Activated naive CD8-positive, alpha-beta T cell treated with anti-CD3 and anti-CD28 coated beads for 36 hours (primary cell): ENCODE results near the gene GDPD4. TPM values are rescaled to one million over a fixed set of nuclear protein-coding genes. Genes with fewer than 3 reads are reported as not detected.

ENCODE experiments used
- DNase-seq: peaks from one replicate; pipeline ENCODE4 v3.0.0; 2021
- H3K27ac Mint-ChIP-seq: one replicate; pipeline ENCODE4 v1.8.0; 2022; ENCODE audit warnings: mild to moderate bottlenecking, moderate library complexity, mixed read lengths
- H3K27me3 Mint-ChIP-seq: one replicate; pipeline ENCODE4 v1.8.0; 2022; ENCODE audit warnings: mild to moderate bottlenecking, mixed read lengths
- H3K36me3 Mint-ChIP-seq: one replicate; pipeline ENCODE4 v1.8.0; 2021; ENCODE audit warnings: mild to moderate bottlenecking, mixed read lengths
- H3K4me1 Mint-ChIP-seq: one replicate; pipeline ENCODE4 v1.8.0; 2021; ENCODE audit warnings: mixed read lengths
- H3K4me3 Mint-ChIP-seq: one replicate; pipeline ENCODE4 v1.8.0; 2022; ENCODE audit warnings: mild to moderate bottlenecking, moderate library complexity, mixed read lengths
- H3K9me3 Mint-ChIP-seq: one replicate; pipeline ENCODE4 v1.8.0; 2022; ENCODE audit warnings: mixed read lengths
- total RNA-seq, 2 experiments: library from RNA; stranded (reverse); gene quantifications; one replicate each; pipeline ENCODE4 v1.2.3, GENCODE V29; 2021

The GDPD4 gene
- total RNA-seq, 2 experiments from 2014 or later: not detected

DNA sequence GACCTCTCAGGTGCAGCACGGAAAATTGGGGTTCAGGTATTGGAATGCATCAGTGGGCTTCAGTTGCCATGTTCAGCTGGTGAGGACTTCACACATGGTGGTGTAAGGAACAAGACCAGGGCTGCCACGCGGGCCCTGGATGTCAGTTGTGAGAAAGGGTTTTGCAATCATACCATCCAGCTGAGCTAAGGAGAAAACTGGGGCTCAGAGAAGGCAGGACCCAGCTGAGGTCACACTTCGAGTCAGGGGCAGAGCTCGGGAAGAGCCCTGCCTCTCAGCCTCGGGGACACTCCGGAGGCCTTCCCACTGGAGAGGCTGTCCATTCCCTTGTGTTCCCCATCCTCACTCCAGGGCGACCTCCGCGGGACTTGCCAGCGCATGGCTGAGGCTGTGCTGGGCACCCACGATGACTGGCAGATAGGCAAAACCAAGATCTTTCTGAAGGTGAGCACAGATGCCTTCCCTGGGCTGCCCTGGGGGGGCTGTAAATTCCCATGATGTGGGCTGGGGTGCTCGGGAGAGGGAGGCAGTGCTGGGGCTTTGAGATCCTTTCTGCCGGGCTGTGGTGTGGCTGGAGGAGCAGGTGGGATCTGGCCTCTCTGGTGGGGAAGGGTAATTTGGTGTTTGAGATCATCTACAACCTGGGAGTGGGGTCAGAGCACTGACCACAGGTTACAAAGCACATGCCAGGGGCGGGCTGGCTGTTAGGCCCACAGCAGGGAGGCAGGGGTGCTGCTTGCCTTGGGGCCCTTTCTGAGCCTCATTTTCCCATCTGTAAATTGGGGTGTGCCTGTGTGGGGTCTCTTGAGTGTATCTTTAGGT is 126.3 kb downstream of the GDPD4 start:
- no peak overlapping the region for H3K27ac Mint-ChIP-seq

DNA sequence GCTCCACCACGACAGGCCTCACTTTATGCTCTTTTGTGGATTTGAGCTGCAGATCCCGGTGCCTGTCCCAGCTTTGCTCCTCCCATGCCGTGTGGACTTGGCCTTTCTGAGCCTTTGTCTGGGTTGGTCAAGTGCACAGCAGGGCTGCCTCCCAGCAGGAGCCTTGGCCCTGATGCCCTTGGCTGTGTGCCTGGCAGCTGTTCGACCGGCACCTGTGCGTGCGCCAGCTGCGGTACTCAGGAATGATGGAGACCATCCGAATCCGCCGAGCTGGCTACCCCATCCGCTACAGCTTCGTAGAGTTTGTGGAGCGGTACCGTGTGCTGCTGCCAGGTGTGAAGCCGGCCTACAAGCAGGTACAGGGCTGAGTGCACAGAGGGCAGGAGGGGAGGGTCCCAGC is 126.9 kb downstream of the GDPD4 start:
- no peak for DNase-seq
- no peak overlapping the region for H3K27ac Mint-ChIP-seq
- H3K4me3 Mint-ChIP-seq: no peak overlapping the region
- peaks cover 3% of the 10 kb centered on the region for H3K9me3 Mint-ChIP-seq
- no peaks in the 10 kb centered on the region for H3K4me1 Mint-ChIP-seq
- H3K36me3 Mint-ChIP-seq: no peaks in the 10 kb centered on the region
- H3K27me3 Mint-ChIP-seq: no peaks in the 10 kb centered on the region

More for the DNA sequence above, 126.3 kb downstream of the GDPD4 start:
- DNase-seq: no peak
- no peaks in the 10 kb centered on the region for H3K4me1 Mint-ChIP-seq
- H3K9me3 Mint-ChIP-seq: peaks cover 3% of the 10 kb centered on the region
- H3K27me3 Mint-ChIP-seq: no peaks in the 10 kb centered on the region
- H3K4me3 Mint-ChIP-seq: no peak overlapping the region
- H3K36me3 Mint-ChIP-seq: no peaks in the 10 kb centered on the region

DNA sequence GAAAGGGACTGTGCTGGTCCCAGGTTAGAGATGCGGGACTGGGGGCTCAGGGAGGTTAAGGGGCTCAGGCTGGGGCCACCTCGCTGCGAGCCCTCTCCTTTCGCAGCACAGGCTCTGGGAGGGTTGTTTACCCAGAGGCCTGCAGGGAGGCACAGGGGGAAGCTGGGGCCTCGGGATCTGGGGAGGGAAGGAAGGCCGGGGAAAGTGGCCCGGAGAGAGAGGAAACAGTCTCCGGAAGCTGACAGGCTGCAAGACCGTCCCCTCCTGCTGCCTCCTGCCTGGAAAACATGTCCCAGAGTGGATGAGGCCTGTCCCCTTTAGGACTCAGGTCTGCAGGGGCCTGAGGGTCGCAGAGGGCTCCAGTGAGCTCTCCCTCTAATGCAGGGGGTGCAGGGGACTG is 128.0 kb downstream of the GDPD4 start:
- H3K9me3 Mint-ChIP-seq: peaks cover 3% of the 10 kb centered on the region
- DNase-seq: no peak
- no peaks in the 10 kb centered on the region for H3K36me3 Mint-ChIP-seq
- no peaks in the 10 kb centered on the region for H3K27me3 Mint-ChIP-seq
- no peaks in the 10 kb centered on the region for H3K4me1 Mint-ChIP-seq
- H3K4me3 Mint-ChIP-seq: no peak overlapping the region
- no peak overlapping the region for H3K27ac Mint-ChIP-seq

DNA sequence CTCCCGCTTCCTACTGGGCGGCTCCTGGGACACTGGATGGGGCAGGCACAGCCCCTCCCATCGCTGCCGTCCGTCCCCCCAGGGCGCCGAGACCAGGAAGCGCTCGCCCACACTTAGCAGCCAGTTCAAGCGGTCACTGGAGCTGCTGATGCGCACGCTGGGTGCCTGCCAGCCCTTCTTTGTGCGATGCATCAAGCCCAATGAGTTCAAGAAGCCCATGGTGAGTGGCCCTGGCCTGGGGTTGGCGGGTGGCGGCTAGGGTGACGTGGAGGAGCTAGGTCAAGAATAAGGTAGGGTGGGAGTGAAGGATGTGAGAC is 128.9 kb downstream of the GDPD4 start:
- no peak for DNase-seq
- no peaks in the 10 kb centered on the region for H3K9me3 Mint-ChIP-seq
- H3K4me3 Mint-ChIP-seq: no peak overlapping the region
- no peaks in the 10 kb centered on the region for H3K27me3 Mint-ChIP-seq
- H3K36me3 Mint-ChIP-seq: no peaks in the 10 kb centered on the region
- no peak overlapping the region for H3K27ac Mint-ChIP-seq
- H3K4me1 Mint-ChIP-seq: no peaks in the 10 kb centered on the region

DNA sequence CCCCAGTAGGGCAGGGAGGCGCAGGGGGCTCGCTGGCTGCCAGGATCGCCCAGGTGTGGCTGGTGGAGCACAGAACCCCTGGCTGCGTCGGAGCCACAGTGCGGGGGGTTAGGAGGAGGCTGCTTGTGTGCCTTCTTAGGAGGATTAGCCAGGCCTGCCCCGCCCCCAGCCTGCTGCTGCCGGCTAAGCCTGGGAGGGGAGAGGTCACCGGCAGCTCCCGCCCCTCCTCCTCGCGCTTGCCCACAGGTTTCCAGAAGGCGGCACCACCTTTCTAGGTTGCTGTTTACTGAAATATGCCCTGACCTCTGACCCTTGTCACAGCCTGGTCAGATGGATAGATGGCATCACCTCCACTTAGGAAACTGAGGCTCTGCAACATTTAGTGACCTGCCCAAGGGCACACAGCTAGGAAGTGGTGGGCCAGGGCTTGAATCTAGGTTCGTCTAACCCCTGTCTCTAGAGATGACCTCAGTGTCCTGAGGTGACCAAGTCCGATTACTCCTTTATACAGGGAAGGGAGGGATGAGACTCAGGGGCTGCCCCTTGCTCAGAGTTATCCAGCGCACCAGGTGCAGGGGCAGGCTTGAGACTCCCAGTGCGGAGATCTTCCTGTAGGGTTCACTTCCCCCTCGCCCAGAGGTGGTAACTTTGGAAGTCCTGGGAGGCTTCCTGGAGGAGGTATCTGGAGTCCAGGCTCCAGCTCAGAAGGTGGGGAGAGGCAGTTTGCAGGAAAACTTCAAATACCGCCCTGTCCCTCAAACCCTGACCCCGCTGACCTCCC is 129.4 kb downstream of the GDPD4 start:
- no peak overlapping the region for H3K27ac Mint-ChIP-seq
- no peak overlapping the region for H3K4me3 Mint-ChIP-seq
- no peaks in the 10 kb centered on the region for H3K4me1 Mint-ChIP-seq
- no peak for DNase-seq
- no peaks in the 10 kb centered on the region for H3K9me3 Mint-ChIP-seq
- H3K36me3 Mint-ChIP-seq: no peaks in the 10 kb centered on the region
- H3K27me3 Mint-ChIP-seq: no peaks in the 10 kb centered on the region

DNA sequence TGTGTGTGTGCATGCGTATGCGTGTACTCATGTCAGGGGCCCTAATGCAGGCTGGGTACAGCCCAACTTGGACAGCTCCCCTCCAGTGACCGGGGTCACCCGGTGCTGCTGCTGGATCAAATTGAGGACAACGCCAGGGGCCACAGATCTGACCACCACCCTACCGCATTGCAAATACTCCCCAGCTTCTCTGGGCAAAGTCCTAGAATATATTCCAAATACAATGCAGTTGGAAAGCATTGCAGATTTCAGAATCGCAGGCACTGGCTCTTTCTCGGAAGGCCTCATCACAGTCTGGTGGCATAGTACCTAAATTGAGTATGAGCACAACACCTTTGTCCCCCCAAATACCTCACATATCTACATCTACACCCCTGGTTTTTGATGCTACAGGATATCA is 130.2 kb downstream of the GDPD4 start:
- Mint-ChIP-seq H3K9me3 (no peaks in the 10 kb centered on the region), H3K4me1 (no peaks in the 10 kb centered on the region), H3K36me3 (no peaks in the 10 kb centered on the region), H3K27me3 (no peaks in the 10 kb centered on the region), H3K27ac (no peak overlapping the region), H3K4me3 (no peak overlapping the region)
- no peak for DNase-seq

DNA sequence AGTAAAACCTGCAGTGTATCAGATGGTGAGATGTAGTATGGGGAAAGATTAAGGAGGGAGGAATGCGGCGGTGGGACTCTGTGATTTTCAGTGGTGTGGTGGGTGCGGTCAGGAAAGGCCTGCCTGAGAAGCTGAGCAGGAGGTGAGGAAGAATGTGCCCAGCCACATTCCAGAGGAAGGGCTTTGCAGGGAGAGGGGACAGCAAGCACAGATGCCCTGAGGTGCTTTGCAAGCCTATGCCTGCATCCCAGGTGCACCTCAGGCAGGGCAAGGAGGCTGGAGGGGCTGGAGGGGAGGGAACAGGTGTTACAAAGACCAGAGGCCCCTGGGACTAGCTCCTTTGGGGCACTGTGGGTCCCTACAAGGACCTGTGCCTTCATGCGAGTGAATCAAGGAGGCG is 131.4 kb downstream of the GDPD4 start:
- H3K4me1 Mint-ChIP-seq: no peaks in the 10 kb centered on the region
- no peak overlapping the region for H3K27ac Mint-ChIP-seq
- DNase-seq: no peak
- H3K36me3 Mint-ChIP-seq: no peaks in the 10 kb centered on the region
- H3K27me3 Mint-ChIP-seq: no peaks in the 10 kb centered on the region
- H3K4me3 Mint-ChIP-seq: no peak overlapping the region
- no peaks in the 10 kb centered on the region for H3K9me3 Mint-ChIP-seq

DNA sequence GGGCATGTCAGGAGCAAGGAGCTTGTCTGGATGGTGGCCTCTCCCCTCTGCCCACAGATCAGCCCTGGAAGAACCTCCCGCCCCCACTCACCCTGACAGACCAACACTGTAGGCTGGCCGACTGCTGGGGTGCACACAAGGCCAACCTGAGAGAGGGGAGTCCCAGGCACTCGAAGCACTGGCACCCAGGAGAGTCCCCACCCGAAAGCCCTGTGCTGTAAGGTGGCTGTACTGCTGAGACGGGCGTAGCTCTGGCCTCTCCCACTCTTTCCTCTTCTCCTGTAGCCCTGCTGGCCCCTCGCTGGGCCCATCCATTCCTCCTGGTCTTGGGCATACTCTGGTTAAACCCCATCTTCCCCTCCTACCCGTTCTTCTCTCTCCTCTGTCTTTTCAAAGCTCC is 133.7 kb downstream of the GDPD4 start:
- no peaks in the 10 kb centered on the region for H3K36me3 Mint-ChIP-seq
- no peak overlapping the region for H3K27ac Mint-ChIP-seq
- no peak overlapping the region for H3K4me3 Mint-ChIP-seq
- no peaks in the 10 kb centered on the region for H3K9me3 Mint-ChIP-seq
- no peaks in the 10 kb centered on the region for H3K27me3 Mint-ChIP-seq
- H3K4me1 Mint-ChIP-seq: no peaks in the 10 kb centered on the region
- no peak for DNase-seq

DNA sequence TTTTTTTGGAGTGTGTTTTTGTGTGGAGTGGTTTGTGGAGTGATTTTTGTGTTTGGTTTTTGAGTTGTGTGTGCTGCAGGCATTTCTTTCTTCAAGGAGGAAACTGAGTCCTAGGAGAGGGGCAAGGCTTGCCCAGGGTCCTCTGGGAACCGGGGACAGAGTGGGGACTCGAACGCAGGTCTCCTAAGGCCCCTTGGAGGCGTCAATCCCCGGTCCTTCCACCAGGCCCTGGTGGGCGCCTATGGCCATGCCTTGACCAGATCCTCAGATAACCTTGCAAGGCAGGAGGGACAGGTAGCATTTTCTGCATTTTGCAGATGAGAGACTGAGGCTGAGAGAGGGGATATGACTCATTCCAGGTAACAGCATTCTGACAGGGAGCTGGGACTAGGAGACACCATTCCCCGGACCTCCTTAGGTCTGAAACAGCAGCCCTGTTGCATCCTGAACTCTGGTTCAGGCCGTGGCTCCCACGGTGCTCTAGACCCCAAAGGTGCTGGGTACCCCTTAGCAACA is 134.3 kb downstream of the GDPD4 start:
- Mint-ChIP-seq H3K27me3 (no peaks in the 10 kb centered on the region), H3K4me3 (no peak overlapping the region), H3K9me3 (no peaks in the 10 kb centered on the region), H3K27ac (no peak overlapping the region), H3K4me1 (no peaks in the 10 kb centered on the region), H3K36me3 (no peaks in the 10 kb centered on the region)
- no peak for DNase-seq

Other genes starting within 250 kb of the GDPD4 start
- gene CAPN5, start 234.7 kb downstream of the GDPD4 start, total RNA-seq: 1 to 10 TPM; 2.2 to 2.4 TPM
- gene OMP, start 198.8 kb downstream of the GDPD4 start, total RNA-seq: not detected
- gene MYO7A, start 173.4 kb downstream of the GDPD4 start, total RNA-seq: under 1 TPM; 0.06 to 0.16 TPM
- 10 to 100 TPM; 40.1 to 43.0 TPM for gene PAK1, start 172.4 kb upstream of the GDPD4 start, total RNA-seq